22Rv1 (cell line): ENCODE results near the gene ABCD1.
"Not testable (repeated sequence)": the region's sequence is repeated elsewhere in the genome, so short reads cannot be mapped to it uniquely, and the experiment has no call there.

Experiments used
- H3K27ac ChIP-seq: fragments of 450-650 bp; 2 replicates; pipeline ENCODE4 v1.5.1; 2017
- ZFX ChIP-seq: fragments of 450-650 bp; IDR thresholded peaks from 2 replicates; pipeline ENCODE4 v1.6.1; 2017; ENCODE audit warnings: antibody characterized with exemption, borderline replicate concordance
- TF ChIP-seq, protein P1 (sequence below): fragments of 450-650 bp; IDR thresholded peaks from 2 replicates; pipeline ENCODE4 v1.5.1; 2017; ENCODE audit warnings: mild to moderate bottlenecking

The ABCD1 gene

DNA sequence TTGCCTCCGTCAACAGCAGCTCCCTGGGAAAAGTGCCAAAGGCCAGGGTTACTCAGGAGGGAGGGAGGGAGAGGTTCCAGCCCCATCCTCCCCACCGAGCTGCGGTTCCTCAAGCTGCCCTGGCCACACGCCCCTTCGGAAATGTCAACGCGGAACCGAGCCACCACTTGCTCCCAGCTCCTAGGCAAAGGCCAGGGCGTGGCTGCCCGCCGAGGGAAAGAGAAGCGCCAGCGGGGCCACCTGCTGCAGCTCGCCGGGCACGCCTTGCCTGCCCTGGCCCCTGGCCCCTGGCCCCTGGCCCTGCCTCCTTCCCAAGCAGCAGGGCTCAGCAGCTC, 21.7 kb upstream of the ABCD1 start:
- TF ChIP-seq, protein P1, sequence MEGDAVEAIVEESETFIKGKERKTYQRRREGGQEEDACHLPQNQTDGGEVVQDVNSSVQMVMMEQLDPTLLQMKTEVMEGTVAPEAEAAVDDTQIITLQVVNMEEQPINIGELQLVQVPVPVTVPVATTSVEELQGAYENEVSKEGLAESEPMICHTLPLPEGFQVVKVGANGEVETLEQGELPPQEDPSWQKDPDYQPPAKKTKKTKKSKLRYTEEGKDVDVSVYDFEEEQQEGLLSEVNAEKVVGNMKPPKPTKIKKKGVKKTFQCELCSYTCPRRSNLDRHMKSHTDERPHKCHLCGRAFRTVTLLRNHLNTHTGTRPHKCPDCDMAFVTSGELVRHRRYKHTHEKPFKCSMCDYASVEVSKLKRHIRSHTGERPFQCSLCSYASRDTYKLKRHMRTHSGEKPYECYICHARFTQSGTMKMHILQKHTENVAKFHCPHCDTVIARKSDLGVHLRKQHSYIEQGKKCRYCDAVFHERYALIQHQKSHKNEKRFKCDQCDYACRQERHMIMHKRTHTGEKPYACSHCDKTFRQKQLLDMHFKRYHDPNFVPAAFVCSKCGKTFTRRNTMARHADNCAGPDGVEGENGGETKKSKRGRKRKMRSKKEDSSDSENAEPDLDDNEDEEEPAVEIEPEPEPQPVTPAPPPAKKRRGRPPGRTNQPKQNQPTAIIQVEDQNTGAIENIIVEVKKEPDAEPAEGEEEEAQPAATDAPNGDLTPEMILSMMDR, result no peak
- no peak for TF ChIP-seq ZFX
- no peak overlapping the region for H3K27ac ChIP-seq

DNA sequence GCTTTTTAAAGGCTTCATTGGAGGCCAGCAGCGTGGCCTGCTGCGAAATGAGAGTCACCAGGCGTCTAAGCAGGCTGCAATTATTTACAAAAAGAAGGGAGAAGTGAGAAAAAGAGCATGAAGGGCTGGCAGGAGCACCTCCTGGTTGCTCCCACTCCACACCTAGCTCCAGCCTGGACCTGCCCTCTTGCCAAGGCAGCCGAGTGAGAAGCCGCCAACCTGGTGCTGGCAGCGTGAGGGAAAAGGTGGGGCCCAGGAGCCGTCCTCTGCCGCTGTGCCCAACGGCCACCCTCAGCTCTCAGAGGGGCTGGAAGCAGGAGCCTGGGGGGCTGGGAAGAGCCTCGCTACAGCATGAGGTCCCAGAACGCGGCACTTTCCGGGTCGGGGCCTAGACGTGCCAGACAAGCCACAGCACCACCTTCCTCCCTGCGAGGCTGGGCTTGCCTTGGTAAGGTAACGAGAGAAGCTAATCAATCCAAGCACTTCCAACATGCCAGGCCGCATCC, 20.6 kb upstream of the ABCD1 start:
- TF ChIP-seq ZFX, result no peak
- TF ChIP-seq, protein P1, result no peak
- no peak overlapping the region for H3K27ac ChIP-seq

DNA sequence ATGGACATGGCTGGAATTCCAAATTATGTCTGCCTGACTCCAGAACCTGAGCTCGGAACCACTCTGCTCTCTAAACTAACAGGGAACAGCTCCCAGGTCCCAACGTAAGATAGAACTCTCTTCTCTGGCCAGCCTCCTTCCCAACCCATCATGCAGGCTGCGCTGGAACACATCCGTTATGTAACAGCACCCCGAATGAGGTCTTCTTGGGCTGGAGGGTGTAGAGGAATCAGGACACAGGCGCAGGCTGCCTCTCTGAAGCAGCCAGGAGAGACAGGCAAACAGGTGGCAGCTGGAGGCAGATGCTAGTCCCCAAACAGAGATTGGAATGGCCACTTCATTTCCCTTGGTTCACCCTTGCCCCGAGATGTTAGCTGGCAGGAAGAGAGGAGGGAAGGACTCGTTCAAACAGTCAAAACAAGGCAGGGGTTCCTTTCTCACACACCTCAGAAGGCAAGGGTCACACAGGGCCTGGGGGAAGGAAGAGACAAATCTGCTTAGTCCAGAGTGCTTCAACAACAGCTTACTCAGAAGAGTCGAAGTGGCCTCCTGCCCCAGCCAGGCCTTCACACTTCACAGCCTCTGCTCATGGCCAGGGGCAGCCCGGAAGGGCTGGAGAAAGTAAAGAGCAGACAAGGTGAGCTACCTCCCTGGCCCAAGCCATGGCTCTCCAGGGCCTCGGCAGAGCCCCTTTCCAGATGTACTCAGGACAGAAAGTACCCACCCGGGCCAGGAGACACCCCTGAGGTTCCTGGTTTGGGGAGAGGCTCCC, 19.8 kb upstream of the ABCD1 start:
- H3K27ac ChIP-seq, result not testable (repeated sequence)

DNA sequence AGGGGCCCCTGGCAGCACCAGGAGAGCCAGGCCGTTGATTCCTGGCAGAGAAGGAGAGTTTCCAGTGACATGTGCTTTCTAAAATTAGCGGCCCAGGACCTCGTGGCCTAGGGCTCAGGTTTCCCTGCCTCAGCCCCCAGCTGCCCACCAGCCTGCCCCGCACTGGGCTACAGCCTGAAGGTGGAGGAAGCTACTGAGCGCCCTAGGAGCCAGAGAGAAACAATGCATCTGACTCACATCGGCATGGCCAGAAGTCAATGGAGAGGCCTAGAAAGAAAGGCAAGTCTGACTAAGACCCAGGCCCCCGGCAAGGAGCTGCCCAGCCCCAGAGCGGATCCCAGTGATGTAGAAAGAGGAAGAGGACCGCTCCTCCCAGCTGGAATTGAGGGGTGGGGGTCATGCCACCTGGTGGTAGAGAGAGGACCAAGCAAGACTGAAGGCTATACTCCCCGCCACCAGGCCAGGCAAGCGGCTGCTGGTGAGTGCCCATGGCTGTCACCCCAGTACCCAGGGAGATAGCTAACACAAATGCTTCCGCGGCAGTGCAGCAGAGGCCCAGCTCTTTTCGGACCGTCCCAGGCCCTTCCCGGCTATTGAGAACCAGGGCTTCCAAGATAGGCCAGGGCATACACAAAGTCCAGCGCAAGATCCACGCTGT, 19.1 kb upstream of the ABCD1 start:
- H3K27ac ChIP-seq, result not testable (repeated sequence)

DNA sequence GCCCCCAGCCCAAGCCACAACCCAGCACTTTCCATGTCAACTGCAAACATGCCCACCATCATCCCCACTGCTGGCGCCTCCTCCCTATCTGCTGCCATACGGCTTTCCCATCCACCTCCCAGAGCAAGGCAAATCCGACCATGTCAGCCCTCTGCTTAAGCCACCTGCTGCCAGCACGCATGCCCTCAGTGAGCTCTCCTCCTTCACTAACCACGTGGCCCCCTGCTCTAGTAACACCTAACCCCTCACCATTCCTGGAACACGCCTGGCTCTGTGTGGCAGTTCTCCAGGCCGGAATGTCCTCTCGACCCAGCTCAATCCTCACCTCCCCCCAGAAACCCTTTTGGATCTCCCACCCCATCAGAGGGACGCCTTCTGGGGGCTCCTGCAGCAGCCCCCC, 17.9 kb upstream of the ABCD1 start:
- TF ChIP-seq, protein P1, result no peak
- H3K27ac ChIP-seq, result no peak overlapping the region

DNA sequence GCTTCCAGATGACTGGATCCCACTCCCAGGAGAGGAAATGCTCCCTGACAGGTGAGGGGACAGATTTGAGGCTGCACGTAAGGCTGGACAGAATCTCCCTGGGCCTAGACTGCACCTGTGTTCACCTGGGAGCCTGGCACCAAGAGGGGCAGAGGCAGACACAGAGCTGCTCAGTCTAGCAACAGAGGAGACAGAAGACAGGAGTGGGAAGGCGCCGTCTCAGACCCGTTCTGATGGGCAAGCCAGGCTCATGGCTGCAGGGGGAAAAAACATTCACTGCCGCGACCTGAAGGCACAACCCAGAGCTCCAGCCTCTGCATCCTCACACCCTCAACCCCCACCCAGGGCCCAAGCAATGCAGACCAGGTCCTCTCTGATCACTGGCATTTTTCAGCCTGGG, 17.2 kb upstream of the ABCD1 start:
- H3K27ac ChIP-seq, result no peak overlapping the region
- TF ChIP-seq, protein P1, result no peak
- no peak for TF ChIP-seq ZFX

DNA sequence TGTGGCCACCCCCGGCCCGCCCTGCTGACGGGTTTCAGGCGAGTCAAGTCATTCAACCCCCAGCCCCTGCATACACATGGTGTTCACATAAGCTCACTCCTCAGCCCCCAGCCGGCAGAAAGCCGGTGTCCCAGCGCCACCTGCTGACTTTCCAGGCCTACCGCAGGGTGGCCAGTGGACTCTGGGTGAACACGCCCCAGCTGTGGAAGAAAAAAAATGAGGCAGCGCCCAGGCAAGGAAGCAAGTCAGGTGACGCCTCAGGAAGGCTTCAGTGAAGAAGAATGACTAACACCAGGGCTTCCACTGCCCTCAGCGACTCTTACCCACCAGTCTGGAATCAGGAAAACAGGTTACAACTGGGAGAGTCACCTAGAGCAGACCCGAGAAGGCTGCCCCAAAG, 16.2 kb upstream of the ABCD1 start:
- TF ChIP-seq, protein P1, result peak; percentile 45
- no peak for TF ChIP-seq ZFX
- no peak overlapping the region for H3K27ac ChIP-seq

DNA sequence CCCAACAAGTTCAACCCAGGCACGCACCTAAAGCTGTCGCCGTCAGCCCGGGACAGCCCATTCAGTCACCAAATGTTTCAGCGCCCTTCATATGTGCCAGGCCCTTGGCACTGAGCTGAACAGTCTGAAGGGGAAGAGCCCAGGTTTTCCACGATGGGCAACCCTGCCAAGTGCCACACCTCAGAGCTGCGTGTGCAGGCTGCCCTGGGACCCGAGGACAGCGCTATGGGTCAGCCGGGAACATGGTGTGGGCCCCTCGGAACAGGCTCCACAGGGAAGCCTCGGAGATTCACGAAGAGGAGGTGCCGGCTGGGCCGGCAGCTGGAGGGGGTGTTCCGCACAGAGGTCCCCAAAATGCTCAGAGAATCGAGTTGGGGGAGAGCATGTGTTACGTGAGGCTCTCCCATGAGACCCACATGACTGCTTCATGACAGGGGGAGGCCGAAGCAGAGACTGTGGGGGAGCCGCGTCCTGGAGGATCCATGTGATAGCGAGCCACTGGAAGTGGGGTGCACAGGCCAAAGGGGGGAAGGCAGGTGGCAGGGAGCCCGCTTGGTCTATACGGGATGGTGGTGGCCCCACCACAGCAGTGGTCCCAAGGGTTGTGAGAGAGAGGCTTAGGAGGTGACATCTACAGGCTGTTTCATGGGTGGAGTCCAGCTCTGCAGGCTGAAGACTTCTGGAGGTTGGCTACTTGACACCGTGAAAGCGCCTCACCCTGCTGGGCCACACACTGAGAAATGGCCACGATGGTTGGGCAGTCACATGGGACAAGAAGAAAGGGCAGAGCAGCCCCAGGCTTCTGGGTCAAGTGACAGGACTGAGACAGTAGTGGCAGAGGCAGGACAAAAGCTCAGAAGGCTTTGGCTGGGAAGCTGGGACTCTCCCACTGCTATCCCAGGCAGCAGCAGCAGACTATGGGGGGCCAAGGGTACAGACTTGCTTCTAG, 14.7 kb upstream of the ABCD1 start:
- no peak overlapping the region for H3K27ac ChIP-seq
- TF ChIP-seq ZFX, result no peak
- TF ChIP-seq, protein P1, result no peak
